Sigmoid colon (tissue), 7 donors: Measurements from ENCODE around the gene VAMP8. TPM values are rescaled to one million over a fixed set of nuclear protein-coding genes. Genes with fewer than 3 reads are reported as not detected.
"Not testable (repeated sequence)": the region's sequence is repeated elsewhere in the genome, so short reads cannot be mapped to it uniquely, and the experiment has no call there.

Experiments used
- DNase-seq: peaks from one replicate; pipeline ENCODE4 v3.0.0-alpha.2; 2019
- H3K27ac ChIP-seq, 4 donors: fragments of 200-600 bp; sonication (generic); one replicate each; pipeline ENCODE4 v1.5.1; 2016 to 2019; ENCODE audit warnings: mild to moderate bottlenecking in 1 of 4
- H3K27me3 ChIP-seq, 3 donors: fragments of 200-600 bp; sonication (generic); one replicate each; pipeline ENCODE4 v1.5.1; 2019; ENCODE audit warnings: mild to moderate bottlenecking in 1 of 3
- H3K36me3 ChIP-seq, 4 donors: fragments of 200-600 bp; sonication (generic); one replicate each; pipeline ENCODE4 v1.5.1; 2016 to 2019
- H3K4me1 ChIP-seq, 4 donors: fragments of 200-600 bp; sonication (generic); one replicate each; pipeline ENCODE4 v1.5.1; 2017 to 2019
- H3K4me3 ChIP-seq, 4 donors: fragments of 200-600 bp; sonication (generic); one replicate each; pipeline ENCODE4 v1.5.1; 2017 to 2019; ENCODE audit warnings: mild to moderate bottlenecking in 2 of 4, moderate library complexity in 1 of 4
- H3K9me3 ChIP-seq, 4 donors: fragments of 200-600 bp in 3 of 4; sonication (generic) in 3 of 4; one replicate each; pipeline versions ENCODE4 v1.5.1 to v1.6.1; 2013 to 2019
- CTCF ChIP-seq, 4 experiments: fragments of 450-650 bp in 3 of 4; fragments of 200-600 bp in 1 of 4; IDR thresholded peaks; one replicate each; pipeline ENCODE4 v1.5.1; 2016 to 2019; ENCODE audit warnings: antibody characterized with exemption in 4 of 4, mild to moderate bottlenecking in 3 of 4, moderate library complexity in 2 of 4
- EP300 ChIP-seq, 4 donors: sonication (generic); formaldehyde crosslinking; IDR thresholded peaks; one replicate each; pipeline ENCODE4 v1.6.1; 2017; ENCODE audit warnings: antibody characterized with exemption in 4 of 4
- POLR2A ChIP-seq, 2 donors: fragments of 450-650 bp; IDR thresholded peaks; one replicate each; pipeline ENCODE4 v1.6.1; 2016; ENCODE audit warnings: antibody characterized with exemption in 2 of 2, mild to moderate bottlenecking in 2 of 2, moderate library complexity in 2 of 2
- POLR2AphosphoS5 ChIP-seq, 4 donors: sonication (generic); formaldehyde crosslinking; IDR thresholded peaks; one replicate each; pipeline ENCODE4 v1.6.1; 2017; ENCODE audit warnings: antibody characterized with exemption in 4 of 4
- WGBS, 2 donors: extraction: QIAGEN DNeasy Blood & Tissue Kit; methylation state at CpG; one replicate each; pipeline ENCODE4 v1.1.7; 2013; 5-methylcytosine and 5-hydroxymethylcytosine counted together
- intact Hi-C: fragments of 100-400 bp; cut with DNase I; formaldehyde crosslinking; loops from one replicate; pipeline ENCODE4 v1.15.1; 2023
- polyA plus RNA-seq, 3 donors: library from polyadenylated mRNA; stranded (reverse); fragments of 200-250 nt; gene quantifications; one replicate each; pipeline ENCODE4 v1.2.3, GENCODE V29; 2013
- total RNA-seq, 4 donors: library from RNA; depleted of rRNA; stranded (reverse); fragments of >200 nt; gene quantifications; one replicate each; pipeline ENCODE4 v1.1.0, GENCODE V29; 2016
- donor health status: healthy with polysubstance abuse.
- donor health status: Bipolar disorder and iron deficiency.
- donor health status: healthy.

Gene VAMP8
- total and polyA plus RNA-seq, 7 donors = 1.9 to 941 (median 33.3) TPM

GRCh38 chr2:85540133-85540648 lies 37.2 kb upstream of the VAMP8 start:
- Histone ChIP-seq H3K9me3 (no peaks in the 10 kb centered on the region), H3K4me1 (peaks cover 0 to 62% (median 61%) of the 10 kb centered on the region in 4 donors), H3K27ac (peak overlapping the region; percentile 99 to 100 (median 99)), H3K27me3 (no peaks in the 10 kb centered on the region), H3K4me3 (peak overlapping the region; percentile 91 to 96 (median 96)), H3K36me3 (peaks cover 34 to 47% (median 37%) of the 10 kb centered on the region in 4 donors)
- 2 to 4% methylated on average over 11 of the region's 11 CpGs for WGBS, 2 donors
- no peak for DNase-seq
- intact Hi-C loops = loop anchor here (2.0 kb wide), 1 partner anchor 21 kb away; the partner anchor contains the start of gene GGCX
- TF ChIP-seq POLR2AphosphoS5 (IDR thresholded peaks at IDR 0.05) (peak in 1 of 4 donors; percentile 2), POLR2A (IDR thresholded peaks at IDR 0.05) (no peak)

- intact Hi-C loops = loop anchor here (2.0 kb wide), 1 partner anchor 20 kb away; the partner anchor contains the start of gene GGCX
- Histone ChIP-seq H3K9me3 (no peaks in the 10 kb centered on the region), H3K4me1 (peaks cover 0 to 65% (median 59%) of the 10 kb centered on the region in 4 donors), H3K27ac (peak overlapping the region; percentile 99 to 100 (median 99)), H3K4me3 (peak overlapping the region in 3 of 4 donors; percentile 91 to 96 (median 96)), H3K36me3 (peaks cover 34 to 58% (median 37%) of the 10 kb centered on the region in 4 donors), H3K27me3 (no peaks in the 10 kb centered on the region)
- no peak for TF ChIP-seq POLR2AphosphoS5 (IDR thresholded peaks at IDR 0.05)
- no peak for DNase-seq
- 13 to 43% methylated on average over 4 of the region's 4 CpGs for WGBS, 2 donors
Observed at GRCh38 chr2:85541262-85541661, 36.1 kb upstream of the VAMP8 start.

- TF ChIP-seq CTCF (IDR thresholded peaks at IDR 0.05) = no peak
- TF ChIP-seq POLR2A (IDR thresholded peaks at IDR 0.05) = no peak
- TF ChIP-seq POLR2AphosphoS5 (IDR thresholded peaks at IDR 0.05) = no peak
- TF ChIP-seq EP300 (IDR thresholded peaks at IDR 0.05) = no peak
Observed at GRCh38 chr2:85541753-85542457, 35.5 kb upstream of the VAMP8 start.

GRCh38 chr2:85542777-85543176 lies 34.6 kb upstream of the VAMP8 start:
- intact Hi-C loops = no loop called here
- peaks cover 34 to 60% (median 37%) of the 10 kb centered on the region in 4 donors for H3K36me3 ChIP-seq
- peaks cover 0 to 50% (median 44%) of the 10 kb centered on the region in 4 donors for H3K4me1 ChIP-seq
- WGBS, 2 donors = 71 to 84% methylated on average over 4 of the region's 4 CpGs
- H3K9me3 ChIP-seq = no peaks in the 10 kb centered on the region
- H3K4me3 ChIP-seq = no peak overlapping the region
- H3K27ac ChIP-seq = peak overlapping the region; percentile 99 to 100 (median 99)
- H3K27me3 ChIP-seq = no peaks in the 10 kb centered on the region
- no peak for DNase-seq
- TF ChIP-seq EP300 (IDR thresholded peaks at IDR 0.05) (no peak), CTCF (IDR thresholded peaks at IDR 0.05) (no peak), POLR2AphosphoS5 (IDR thresholded peaks at IDR 0.05) (no peak), POLR2A (IDR thresholded peaks at IDR 0.05) (no peak)

More at GRCh38 chr2:85541753-85542457, 35.5 kb upstream of the VAMP8 start:
- no peak for DNase-seq
- Histone ChIP-seq H3K27me3 (no peaks in the 10 kb centered on the region), H3K4me1 (peaks cover 0 to 58% (median 52%) of the 10 kb centered on the region in 4 donors), H3K27ac (peak overlapping the region; percentile 99 to 100 (median 99)), H3K4me3 (peak overlapping the region in 2 of 4 donors; percentile 96), H3K9me3 (no peaks in the 10 kb centered on the region), H3K36me3 (peaks cover 34 to 60% (median 37%) of the 10 kb centered on the region in 4 donors)
- WGBS, 2 donors = 28 to 65% methylated on average over 5 of the region's 5 CpGs
- intact Hi-C loops = loop anchor here (2.0 kb wide), 1 partner anchor 19 kb away; the partner anchor contains the start of gene GGCX

- H3K4me1 ChIP-seq = peaks cover 0 to 50% (median 44%) of the 10 kb centered on the region in 4 donors
- H3K36me3 ChIP-seq = peaks cover 34 to 69% (median 37%) of the 10 kb centered on the region in 4 donors
- H3K4me3 ChIP-seq, intact Hi-C loops, H3K27me3 ChIP-seq, H3K9me3 ChIP-seq, DNase-seq: not testable (repeated sequence)
- WGBS, 2 donors = 80 to 85% methylated on average over 3 of the region's 3 CpGs
- peak overlapping the region; percentile 34 to 100 (median 78) for H3K27ac ChIP-seq
Observed at GRCh38 chr2:85544254-85544691, 33.1 kb upstream of the VAMP8 start.
